ENCODE results near the gene PHYHD1.
A peak's percentile ranks its signal among the peaks of the same experiment; 100 is the strongest.
"Not testable (repeated sequence)": the region's sequence is repeated elsewhere in the genome, so short reads cannot be mapped to it uniquely, and the experiment has no call there.

PHYHD1 gene

GRCh38 chr9:128927731-128928411, 7.1 kb downstream of the PHYHD1 start:
- DNase-seq: peak; percentile 45

- DNase-seq: no peak
These were observed 7.8 kb downstream of the PHYHD1 start for GRCh38 chr9:128928624-128929023.

GRCh38 chr9:128929560-128929959, 8.8 kb downstream of the PHYHD1 start:
- no peak for DNase-seq

- no peak for DNase-seq
These were observed 12.9 kb downstream of the PHYHD1 start for GRCh38 chr9:128933731-128934130.

GRCh38 chr9:128936171-128936865, 15.5 kb downstream of the PHYHD1 start:
- DNase-seq: no peak

- DNase-seq: no peak
These were observed 16.8 kb downstream of the PHYHD1 start for GRCh38 chr9:128937310-128938165.

- DNase-seq: no peak
These were observed 19.6 kb downstream of the PHYHD1 start for GRCh38 chr9:128940271-128940921.

GRCh38 chr9:128940946-128941755, 20.4 kb downstream of the PHYHD1 start:
- no peak for DNase-seq

GRCh38 chr9:128943832-128944620, 23.2 kb downstream of the PHYHD1 start:
- DNase-seq: no peak

GRCh38 chr9:128944966-128945365, 24.2 kb downstream of the PHYHD1 start:
- not testable (repeated sequence) for DNase-seq

- no peak for DNase-seq
These were observed 25.2 kb downstream of the PHYHD1 start for GRCh38 chr9:128945798-128946501.

GRCh38 chr9:128946571-128947276, 25.9 kb downstream of the PHYHD1 start:
- no peak for DNase-seq

GRCh38 chr9:128947277-128947526, 26.4 kb downstream of the PHYHD1 start:
- no peak for DNase-seq

GRCh38 chr9:128947527-128948301, 26.9 kb downstream of the PHYHD1 start, which contains the start of the genes DOLK and NUP188:
DOLK (minus strand) TSS chr9:128947603; CDS start chr9:128947303, 300 bp downstream.
NUP188 (plus strand) TSS chr9:128947699; CDS start chr9:128947720, 21 bp downstream.
- DNase-seq: peak; percentile 99

GRCh38 chr9:128961403-128961802, 40.6 kb downstream of the PHYHD1 start:
- DNase-seq: not testable (repeated sequence)

- no peak for DNase-seq
These were observed 48.7 kb downstream of the PHYHD1 start for GRCh38 chr9:128969491-128969890.

GRCh38 chr9:128972956-128973355, 52.2 kb downstream of the PHYHD1 start:
- DNase-seq: no peak

- DNase-seq: no peak
These were observed 58.3 kb downstream of the PHYHD1 start for GRCh38 chr9:128979111-128979510.

- no peak for DNase-seq
These were observed 62.8 kb downstream of the PHYHD1 start for GRCh38 chr9:128983536-128983935.
